Measurements from ENCODE around the gene ARL14EP.

Gene ARL14EP

DNA sequence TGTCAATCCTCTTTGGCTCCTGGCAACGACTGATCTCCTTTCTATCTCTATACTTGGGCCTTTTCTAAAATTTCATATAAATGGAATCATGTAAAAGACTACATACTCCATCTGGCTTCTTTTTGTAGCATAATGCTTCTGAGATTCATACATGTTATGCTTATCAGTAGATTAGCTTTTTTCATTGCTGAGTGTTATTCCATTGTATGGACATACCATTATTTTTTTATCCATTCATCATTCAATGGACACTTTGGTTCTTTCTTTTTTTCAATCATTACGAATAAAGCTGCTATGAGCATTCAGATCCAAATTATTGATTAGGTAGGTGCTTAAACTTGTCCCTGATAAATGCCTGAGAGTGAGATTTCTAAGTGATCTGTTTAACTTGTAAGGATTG, 11.7 kb upstream of the ARL14EP start:
- H3K4me3 ChIP-seq (ENCODE audit: low read depth, low read length), result no peak overlapping the region
- DNase-seq (ENCODE audit: low read depth), result no peak
- TF ChIP-seq, protein P1, sequence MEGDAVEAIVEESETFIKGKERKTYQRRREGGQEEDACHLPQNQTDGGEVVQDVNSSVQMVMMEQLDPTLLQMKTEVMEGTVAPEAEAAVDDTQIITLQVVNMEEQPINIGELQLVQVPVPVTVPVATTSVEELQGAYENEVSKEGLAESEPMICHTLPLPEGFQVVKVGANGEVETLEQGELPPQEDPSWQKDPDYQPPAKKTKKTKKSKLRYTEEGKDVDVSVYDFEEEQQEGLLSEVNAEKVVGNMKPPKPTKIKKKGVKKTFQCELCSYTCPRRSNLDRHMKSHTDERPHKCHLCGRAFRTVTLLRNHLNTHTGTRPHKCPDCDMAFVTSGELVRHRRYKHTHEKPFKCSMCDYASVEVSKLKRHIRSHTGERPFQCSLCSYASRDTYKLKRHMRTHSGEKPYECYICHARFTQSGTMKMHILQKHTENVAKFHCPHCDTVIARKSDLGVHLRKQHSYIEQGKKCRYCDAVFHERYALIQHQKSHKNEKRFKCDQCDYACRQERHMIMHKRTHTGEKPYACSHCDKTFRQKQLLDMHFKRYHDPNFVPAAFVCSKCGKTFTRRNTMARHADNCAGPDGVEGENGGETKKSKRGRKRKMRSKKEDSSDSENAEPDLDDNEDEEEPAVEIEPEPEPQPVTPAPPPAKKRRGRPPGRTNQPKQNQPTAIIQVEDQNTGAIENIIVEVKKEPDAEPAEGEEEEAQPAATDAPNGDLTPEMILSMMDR (IDR thresholded peaks at IDR 0.05; ENCODE audit: insufficient read depth, low read depth, low read length, missing control alignments), result no peak

DNA sequence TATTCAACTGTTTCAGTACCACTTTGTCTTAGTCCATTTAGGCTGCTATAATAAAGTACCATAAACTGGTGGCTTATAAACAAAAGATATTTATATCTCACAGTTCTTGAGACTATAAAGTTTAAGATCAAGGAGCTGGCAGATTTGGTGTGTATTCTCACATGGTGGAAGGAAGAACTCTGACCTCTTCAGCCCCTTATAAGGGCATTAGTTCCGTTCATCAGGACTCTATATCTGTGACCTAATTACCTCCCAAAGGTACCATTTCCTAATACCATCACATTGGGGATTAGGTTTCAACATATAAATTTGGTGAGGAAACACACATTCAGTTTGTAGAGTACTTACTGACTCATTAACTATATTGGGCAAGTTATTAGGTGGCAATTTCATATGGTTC, 10.7 kb upstream of the ARL14EP start:
- TF ChIP-seq, protein P1 (IDR thresholded peaks at IDR 0.05; ENCODE audit: insufficient read depth, low read depth, low read length, missing control alignments), result no peak
- H3K4me3 ChIP-seq (ENCODE audit: low read depth, low read length), result no peak overlapping the region
- no peak for DNase-seq (ENCODE audit: low read depth)

DNA sequence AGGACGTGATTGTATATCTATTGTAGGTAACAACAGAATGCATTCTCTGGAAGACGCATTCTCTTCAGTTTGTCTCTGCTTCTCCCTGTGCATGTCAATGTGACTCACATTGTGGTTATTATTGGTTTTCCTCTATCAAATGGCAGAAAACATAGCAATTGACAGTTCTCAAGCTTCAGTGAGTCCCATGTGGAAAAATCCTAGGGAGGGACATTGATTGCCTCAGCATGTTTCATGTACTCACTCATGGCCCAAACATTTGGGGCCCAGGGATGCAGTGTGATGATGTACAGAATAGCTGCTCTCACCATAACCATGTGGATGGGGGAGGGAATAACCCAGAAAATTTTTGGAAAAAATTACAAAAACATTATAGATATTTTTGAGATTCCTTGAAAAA, 9.3 kb upstream of the ARL14EP start:
- no peak for DNase-seq (ENCODE audit: low read depth)
- TF ChIP-seq, protein P1 (IDR thresholded peaks at IDR 0.05; ENCODE audit: insufficient read depth, low read depth, low read length, missing control alignments), result no peak
- no peak overlapping the region for H3K4me3 ChIP-seq (ENCODE audit: low read depth, low read length)

DNA sequence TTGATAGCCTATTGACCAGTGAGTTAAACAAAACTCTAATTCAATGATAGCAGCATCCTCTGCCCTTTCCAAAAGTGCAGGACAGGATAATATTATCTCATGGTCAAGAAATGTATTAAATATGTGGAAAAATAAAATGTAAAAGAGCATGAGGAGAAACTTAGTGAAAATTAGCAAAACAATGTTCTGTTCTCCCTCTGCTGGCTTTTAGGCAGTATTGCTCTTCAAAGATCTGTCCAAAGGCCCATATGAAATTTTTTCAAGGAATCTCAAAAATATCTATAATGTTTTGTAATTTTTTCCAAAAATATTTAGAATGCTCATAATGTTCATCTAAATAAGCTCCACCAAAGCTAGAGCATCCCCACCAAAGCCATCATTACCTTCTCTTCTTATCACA, 8.3 kb upstream of the ARL14EP start:
- H3K4me3 ChIP-seq (ENCODE audit: low read depth, low read length), result no peak overlapping the region
- DNase-seq (ENCODE audit: low read depth), result peak; percentile 11

DNA sequence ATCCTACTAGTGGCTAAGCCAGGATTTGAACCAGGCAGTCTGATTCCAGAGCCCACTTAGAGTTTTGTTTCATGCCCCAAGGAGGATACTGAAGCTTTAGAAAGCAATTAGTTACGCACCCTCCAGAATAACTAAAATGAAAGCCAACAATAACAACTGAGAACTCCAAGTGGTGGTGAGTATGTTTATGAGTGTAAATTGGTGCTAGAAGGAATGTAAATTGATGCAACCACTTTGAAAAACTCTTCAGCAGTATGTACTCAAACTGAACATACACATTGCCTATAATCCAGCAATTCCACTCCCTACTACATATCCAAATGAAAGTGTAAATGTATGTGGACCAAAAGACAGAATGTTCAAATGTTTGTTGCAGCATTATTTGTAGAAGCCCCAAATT, 6.7 kb upstream of the ARL14EP start:
- no peak for DNase-seq (ENCODE audit: low read depth)
- H3K4me3 ChIP-seq (ENCODE audit: low read depth, low read length), result no peak overlapping the region
- TF ChIP-seq, protein P1 (IDR thresholded peaks at IDR 0.05; ENCODE audit: insufficient read depth, low read depth, low read length, missing control alignments), result no peak

More for the DNA sequence above, 8.3 kb upstream of the ARL14EP start:
- TF ChIP-seq, protein P1 (IDR thresholded peaks at IDR 0.05; ENCODE audit: insufficient read depth, low read depth, low read length, missing control alignments), result peak; percentile 43

DNA sequence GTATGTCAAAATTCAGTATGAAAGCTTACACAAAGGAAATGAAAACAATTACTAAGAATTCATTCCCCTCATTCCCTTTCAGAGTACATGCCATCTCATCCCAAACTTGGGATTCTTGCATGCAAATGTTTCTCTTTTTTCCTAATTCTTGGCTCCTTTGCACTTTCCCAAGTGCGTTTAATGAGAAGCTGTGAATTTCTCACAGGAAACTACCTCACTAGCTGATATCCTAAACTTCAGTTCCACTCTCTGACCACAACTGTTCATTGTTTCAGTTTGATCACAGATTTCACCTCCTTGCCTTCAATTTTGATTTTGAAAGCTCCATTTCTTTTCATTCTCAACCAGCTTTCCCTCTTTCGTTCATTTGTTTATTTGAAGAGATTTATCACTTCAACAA, 5.9 kb upstream of the ARL14EP start:
- peak; percentile 25 for DNase-seq (ENCODE audit: low read depth)
- TF ChIP-seq, protein P1 (IDR thresholded peaks at IDR 0.05; ENCODE audit: insufficient read depth, low read depth, low read length, missing control alignments), result no peak
- H3K4me3 ChIP-seq (ENCODE audit: low read depth, low read length), result no peak overlapping the region

DNA sequence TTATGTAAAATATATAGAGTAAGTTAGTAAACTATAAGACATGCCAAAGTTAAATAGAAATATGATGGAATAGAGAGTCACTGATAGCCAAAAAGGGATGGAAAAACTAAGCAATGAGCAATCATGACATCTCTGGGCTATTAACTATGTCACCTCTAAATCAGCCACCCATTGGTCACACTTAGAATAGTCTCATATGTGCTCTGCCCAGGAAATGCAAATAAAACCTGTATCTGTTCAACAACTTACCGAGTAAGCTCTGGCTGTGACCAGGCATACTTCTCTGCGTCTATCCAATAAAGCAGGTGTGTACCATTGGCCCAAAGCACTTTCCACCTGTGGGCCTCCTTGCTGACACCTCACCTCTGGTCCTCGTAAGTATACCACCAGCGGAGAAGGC, 1.6 kb upstream of the ARL14EP start:
- no peak overlapping the region for H3K4me3 ChIP-seq (ENCODE audit: low read depth, low read length)
- DNase-seq (ENCODE audit: low read depth), result no peak
- TF ChIP-seq, protein P1 (IDR thresholded peaks at IDR 0.05; ENCODE audit: insufficient read depth, low read depth, low read length, missing control alignments), result no peak
